ENCODE results near the gene FAM120B. TPM values are rescaled to one million over a fixed set of nuclear protein-coding genes. Genes with fewer than 3 reads are reported as not detected.
A peak's percentile ranks its signal among the peaks of the same experiment; 100 is the strongest.

FAM120B gene
- total RNA-seq, 5 donors from 2014 or later (not counting 1 experiment from before 2014, with no cell fraction given), result 34.1 to 39.8 (median 38.0) TPM

GRCh38 chr6:170313716-170314295 is 7.2 kb downstream of the FAM120B start:
- Histone ChIP-seq H3K36me3 (ENCODE audit: control insufficient read depth in 2 of 2, extremely low read depth in 1 of 2, insufficient read depth in 1 of 2, low read length in 1 of 2) (peaks cover 0 to 19% of the 10 kb centered on the region in 2 donors), H3K27ac (ENCODE audit: low read length) (no peak overlapping the region), H3K27me3 (replicated peaks in 1 of 2; ENCODE audit: control insufficient read depth in 2 of 2, extremely low read depth in 1 of 2, insufficient read depth in 2 of 2, low read length in 1 of 2) (no peaks in the 10 kb centered on the region), H3K9me3 (no peaks in the 10 kb centered on the region), H3K4me3 (ENCODE audit: control insufficient read depth in 1 of 2, extremely low read depth in 1 of 2, low read length in 1 of 2) (no peak overlapping the region), H3K4me1 (ENCODE audit: control insufficient read depth in 1 of 2, extremely low read depth in 1 of 2, insufficient read depth in 2 of 2, low read length in 2 of 2) (peaks cover 3 to 22% of the 10 kb centered on the region in 2 experiments)
- POLR2A ChIA-PET, result no interaction called here
- Mint-ChIP-seq H3K9me3 (no peaks in the 10 kb centered on the region), H3K4me3 (no peak overlapping the region), H3K4me1 (peaks cover 61 to 68% (median 67%) of the 10 kb centered on the region in 3 donors), H3K36me3 (peaks cover 23% of the 10 kb centered on the region), H3K27me3 (no peaks in the 10 kb centered on the region), H3K27ac (no peak overlapping the region)
- CTCF ChIA-PET, result no interaction called here
- WGBS (ENCODE audit: insufficient coverage), result 100% methylated on average over 4 of the region's 6 CpGs
- ATAC-seq (replicated peaks in 1 of 4) (no peak), DNase-seq (no peak)

GRCh38 chr6:170314983-170315382 is 8.4 kb downstream of the FAM120B start:
- H3K4me1 ChIP-seq (ENCODE audit: control insufficient read depth in 1 of 2, extremely low read depth in 1 of 2, insufficient read depth in 2 of 2, low read length in 2 of 2), result peaks cover 0 to 22% of the 10 kb centered on the region in 2 experiments
- no peaks in the 10 kb centered on the region for H3K9me3 ChIP-seq
- peaks cover 0 to 21% of the 10 kb centered on the region in 2 donors for H3K36me3 ChIP-seq (ENCODE audit: control insufficient read depth in 2 of 2, extremely low read depth in 1 of 2, insufficient read depth in 1 of 2, low read length in 1 of 2)
- no peak overlapping the region for H3K27ac ChIP-seq (ENCODE audit: low read length)
- Mint-ChIP-seq H3K27ac (no peak overlapping the region), H3K9me3 (no peaks in the 10 kb centered on the region), H3K36me3 (peaks cover 31% of the 10 kb centered on the region), H3K4me1 (peaks cover 63 to 69% (median 66%) of the 10 kb centered on the region in 3 donors), H3K27me3 (no peaks in the 10 kb centered on the region), H3K4me3 (no peak overlapping the region)
- ChIA-PET CTCF (no interaction called here), POLR2A (no interaction called here)
- DNase-seq, result no peak
- ATAC-seq (replicated peaks in 1 of 4), result no peak
- 97% methylated on average over 4 of the region's 5 CpGs for WGBS (ENCODE audit: insufficient coverage)
- H3K4me3 ChIP-seq (ENCODE audit: control insufficient read depth in 1 of 2, extremely low read depth in 1 of 2, low read length in 1 of 2), result no peak overlapping the region
- no peaks in the 10 kb centered on the region for H3K27me3 ChIP-seq (replicated peaks in 1 of 2; ENCODE audit: control insufficient read depth in 2 of 2, extremely low read depth in 1 of 2, insufficient read depth in 2 of 2, low read length in 1 of 2)

- H3K27ac Mint-ChIP-seq, result no peak overlapping the region
- no peaks in the 10 kb centered on the region for H3K27me3 ChIP-seq (replicated peaks in 1 of 2; ENCODE audit: control insufficient read depth in 2 of 2, extremely low read depth in 1 of 2, insufficient read depth in 2 of 2, low read length in 1 of 2)
- no peaks in the 10 kb centered on the region for H3K9me3 Mint-ChIP-seq
- CTCF ChIA-PET, result interaction anchor here in 1 of 2 donors (0.6 kb wide), 2 partner anchors 16 to 25 kb away, joined by 3 to 4 read pairs; partner anchors contain the start of gene DLL1
- H3K4me3 ChIP-seq (ENCODE audit: control insufficient read depth in 1 of 2, extremely low read depth in 1 of 2, low read length in 1 of 2), result no peak overlapping the region
- H3K9me3 ChIP-seq, result no peaks in the 10 kb centered on the region
- ATAC-seq (replicated peaks in 1 of 4) (no peak), DNase-seq (peak in 1 of 35 experiments; percentile 14)
- peaks cover 41% of the 10 kb centered on the region for H3K36me3 Mint-ChIP-seq
- no peak overlapping the region for H3K27ac ChIP-seq (ENCODE audit: low read length)
- no peaks in the 10 kb centered on the region for H3K27me3 Mint-ChIP-seq
- H3K4me3 Mint-ChIP-seq, result no peak overlapping the region
- H3K4me1 Mint-ChIP-seq, result peaks cover 61 to 69% (median 62%) of the 10 kb centered on the region in 3 donors
- H3K36me3 ChIP-seq (ENCODE audit: control insufficient read depth in 2 of 2, extremely low read depth in 1 of 2, insufficient read depth in 1 of 2, low read length in 1 of 2), result peaks cover 0 to 26% of the 10 kb centered on the region in 2 donors
- 100% methylated on average over 1 of the region's 4 CpGs for WGBS (ENCODE audit: insufficient coverage)
- POLR2A ChIA-PET, result no interaction called here
- H3K4me1 ChIP-seq (ENCODE audit: control insufficient read depth in 1 of 2, extremely low read depth in 1 of 2, insufficient read depth in 2 of 2, low read length in 2 of 2), result peaks cover 0 to 12% of the 10 kb centered on the region in 2 experiments
These were observed 9.5 kb downstream of the FAM120B start for GRCh38 chr6:170316071-170316470.

GRCh38 chr6:170317076-170317475 is 10.5 kb downstream of the FAM120B start:
- DNase-seq (no peak), ATAC-seq (replicated peaks in 1 of 4) (no peak)
- ChIA-PET POLR2A (interaction anchor here in 1 of 2 donors (0.6 to 1.2 kb wide), 2 partner anchors 30 to 241 kb away, joined by 3 to 4 read pairs; no protein-coding TSS in a partner anchor), CTCF (no interaction called here)
- peaks cover 55 to 61% (median 58%) of the 10 kb centered on the region in 3 donors for H3K4me1 Mint-ChIP-seq
- WGBS (ENCODE audit: insufficient coverage), result no CpG with 5 or more reads among the region's 1 CpG
- no peaks in the 10 kb centered on the region for H3K9me3 Mint-ChIP-seq
- no peak overlapping the region for H3K27ac Mint-ChIP-seq
- Histone ChIP-seq H3K27ac (ENCODE audit: low read length) (no peak overlapping the region), H3K9me3 (no peaks in the 10 kb centered on the region), H3K4me3 (ENCODE audit: control insufficient read depth in 1 of 2, extremely low read depth in 1 of 2, low read length in 1 of 2) (no peak overlapping the region), H3K27me3 (replicated peaks in 1 of 2; ENCODE audit: control insufficient read depth in 2 of 2, extremely low read depth in 1 of 2, insufficient read depth in 2 of 2, low read length in 1 of 2) (no peaks in the 10 kb centered on the region), H3K36me3 (ENCODE audit: control insufficient read depth in 2 of 2, extremely low read depth in 1 of 2, insufficient read depth in 1 of 2, low read length in 1 of 2) (peaks cover 0 to 26% of the 10 kb centered on the region in 2 donors), H3K4me1 (ENCODE audit: control insufficient read depth in 1 of 2, extremely low read depth in 1 of 2, insufficient read depth in 2 of 2, low read length in 2 of 2) (peaks cover 0 to 11% of the 10 kb centered on the region in 2 experiments)
- H3K27me3 Mint-ChIP-seq, result no peaks in the 10 kb centered on the region
- no peak overlapping the region for H3K4me3 Mint-ChIP-seq
- H3K36me3 Mint-ChIP-seq, result peaks cover 39% of the 10 kb centered on the region

- Histone ChIP-seq H3K9me3 (no peaks in the 10 kb centered on the region), H3K4me1 (ENCODE audit: control insufficient read depth in 1 of 2, extremely low read depth in 1 of 2, insufficient read depth in 2 of 2, low read length in 2 of 2) (peaks cover 0 to 10% of the 10 kb centered on the region in 2 experiments), H3K27ac (ENCODE audit: low read length) (no peak overlapping the region), H3K4me3 (ENCODE audit: control insufficient read depth in 1 of 2, extremely low read depth in 1 of 2, low read length in 1 of 2) (no peak overlapping the region), H3K27me3 (replicated peaks in 1 of 2; ENCODE audit: control insufficient read depth in 2 of 2, extremely low read depth in 1 of 2, insufficient read depth in 2 of 2, low read length in 1 of 2) (no peaks in the 10 kb centered on the region), H3K36me3 (ENCODE audit: control insufficient read depth in 2 of 2, extremely low read depth in 1 of 2, insufficient read depth in 1 of 2, low read length in 1 of 2) (peaks cover 3 to 24% of the 10 kb centered on the region in 2 donors)
- Mint-ChIP-seq H3K4me1 (peaks cover 57 to 62% (median 60%) of the 10 kb centered on the region in 3 donors), H3K27me3 (no peaks in the 10 kb centered on the region), H3K4me3 (no peak overlapping the region), H3K9me3 (no peaks in the 10 kb centered on the region), H3K36me3 (peaks cover 45% of the 10 kb centered on the region), H3K27ac (no peak overlapping the region)
- ChIA-PET CTCF (no interaction called here), POLR2A (interaction anchor here (0.6 to 1.2 kb wide), 3 partner anchors 8 to 240 kb away, joined by 3 to 4 read pairs (median 4); no protein-coding TSS in a partner anchor)
- DNase-seq (no peak), ATAC-seq (replicated peaks in 1 of 4) (no peak)
- WGBS (ENCODE audit: insufficient coverage), result 95% methylated on average over 3 of the region's 5 CpGs
These were observed 11.2 kb downstream of the FAM120B start for GRCh38 chr6:170317718-170318117.

GRCh38 chr6:170329321-170329720 is 22.8 kb downstream of the FAM120B start:
- no peak for ATAC-seq (replicated peaks in 1 of 4)
- Histone ChIP-seq H3K9me3 (no peaks in the 10 kb centered on the region), H3K36me3 (ENCODE audit: control insufficient read depth in 2 of 2, extremely low read depth in 1 of 2, insufficient read depth in 1 of 2, low read length in 1 of 2) (peaks cover 12 to 67% of the 10 kb centered on the region in 2 donors), H3K4me1 (ENCODE audit: control insufficient read depth in 1 of 2, extremely low read depth in 1 of 2, insufficient read depth in 2 of 2, low read length in 2 of 2) (no peaks in the 10 kb centered on the region), H3K27ac (ENCODE audit: low read length) (no peak overlapping the region), H3K4me3 (ENCODE audit: control insufficient read depth in 1 of 2, extremely low read depth in 1 of 2, low read length in 1 of 2) (no peak overlapping the region), H3K27me3 (replicated peaks in 1 of 2; ENCODE audit: control insufficient read depth in 2 of 2, extremely low read depth in 1 of 2, insufficient read depth in 2 of 2, low read length in 1 of 2) (no peaks in the 10 kb centered on the region)
- ChIA-PET CTCF (no interaction called here), POLR2A (no interaction called here)
- H3K9me3 Mint-ChIP-seq, result no peaks in the 10 kb centered on the region
- H3K27me3 Mint-ChIP-seq, result no peaks in the 10 kb centered on the region
- no peak for DNase-seq
- peaks cover 8 to 18% (median 12%) of the 10 kb centered on the region in 3 donors for H3K4me1 Mint-ChIP-seq
- WGBS (ENCODE audit: insufficient coverage), result 80% methylated on average over 4 of the region's 8 CpGs
- peaks cover 70% of the 10 kb centered on the region for H3K36me3 Mint-ChIP-seq
- H3K4me3 Mint-ChIP-seq, result no peak overlapping the region
- H3K27ac Mint-ChIP-seq, result no peak overlapping the region

Measured in T-cell (primary cell).